Superior temporal gyrus (tissue), 1 donor: ENCODE results near the gene PPM1G.
"Not testable (repeated sequence)": the region's sequence is repeated elsewhere in the genome, so short reads cannot be mapped to it uniquely, and the experiment has no call there.

Experiments used
- DNase-seq: peaks from one replicate; pipeline ENCODE4 v3.0.0-alpha.2; 2016; ENCODE audit errors: extremely low spot score

The PPM1G gene, protein sequence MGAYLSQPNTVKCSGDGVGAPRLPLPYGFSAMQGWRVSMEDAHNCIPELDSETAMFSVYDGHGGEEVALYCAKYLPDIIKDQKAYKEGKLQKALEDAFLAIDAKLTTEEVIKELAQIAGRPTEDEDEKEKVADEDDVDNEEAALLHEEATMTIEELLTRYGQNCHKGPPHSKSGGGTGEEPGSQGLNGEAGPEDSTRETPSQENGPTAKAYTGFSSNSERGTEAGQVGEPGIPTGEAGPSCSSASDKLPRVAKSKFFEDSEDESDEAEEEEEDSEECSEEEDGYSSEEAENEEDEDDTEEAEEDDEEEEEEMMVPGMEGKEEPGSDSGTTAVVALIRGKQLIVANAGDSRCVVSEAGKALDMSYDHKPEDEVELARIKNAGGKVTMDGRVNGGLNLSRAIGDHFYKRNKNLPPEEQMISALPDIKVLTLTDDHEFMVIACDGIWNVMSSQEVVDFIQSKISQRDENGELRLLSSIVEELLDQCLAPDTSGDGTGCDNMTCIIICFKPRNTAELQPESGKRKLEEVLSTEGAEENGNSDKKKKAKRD

GRCh38 chr2:27409321-27410073 is at the start of gene PPM1G:
Gene PPM1G, minus strand, starts transcription at chr2:27409591. Its CDS starts 169 bp downstream, at chr2:27409422.
- peak; percentile 94 for DNase-seq

GRCh38 chr2:27453968-27454367 is 44.6 kb upstream of the PPM1G start:
- no peak for DNase-seq

GRCh38 chr2:27451095-27451494 is 41.7 kb upstream of the PPM1G start:
- no peak for DNase-seq

GRCh38 chr2:27448381-27448780 is 39.0 kb upstream of the PPM1G start:
- no peak for DNase-seq

- no peak for DNase-seq
Observed at GRCh38 chr2:27446057-27446456, 36.7 kb upstream of the PPM1G start.

DNA sequence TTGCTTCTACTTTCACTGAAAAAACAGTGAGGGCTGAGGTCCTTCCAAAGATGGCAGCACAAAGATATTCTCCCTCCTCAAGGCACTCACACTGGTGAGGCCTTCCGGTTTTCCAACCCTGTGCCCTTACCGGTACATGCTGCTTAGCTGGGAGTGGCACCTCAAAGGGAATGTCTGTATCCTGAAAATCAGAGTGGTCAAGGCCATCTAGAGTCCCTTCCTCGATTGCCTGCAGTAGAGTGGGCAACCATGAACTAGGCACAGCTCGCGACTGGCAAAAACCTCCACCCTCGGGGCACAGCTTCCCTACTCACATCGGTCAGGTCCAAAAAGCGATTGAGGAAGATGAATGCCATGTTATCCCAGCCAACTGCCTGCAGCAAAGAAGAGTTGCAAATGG is 36.2 kb upstream of the PPM1G start:
- no peak for DNase-seq

- no peak for DNase-seq
Observed at GRCh38 chr2:27445155-27445554, 35.8 kb upstream of the PPM1G start.

- no peak for DNase-seq
Observed at GRCh38 chr2:27442920-27443282, 33.5 kb upstream of the PPM1G start.

- no peak for DNase-seq
Observed at GRCh38 chr2:27441958-27442919, 32.8 kb upstream of the PPM1G start, which contains the start of gene KRTCAP3. Gene KRTCAP3, plus strand, starts transcription at chr2:27442381. Its CDS starts 32 bp downstream, at chr2:27442413.

DNA sequence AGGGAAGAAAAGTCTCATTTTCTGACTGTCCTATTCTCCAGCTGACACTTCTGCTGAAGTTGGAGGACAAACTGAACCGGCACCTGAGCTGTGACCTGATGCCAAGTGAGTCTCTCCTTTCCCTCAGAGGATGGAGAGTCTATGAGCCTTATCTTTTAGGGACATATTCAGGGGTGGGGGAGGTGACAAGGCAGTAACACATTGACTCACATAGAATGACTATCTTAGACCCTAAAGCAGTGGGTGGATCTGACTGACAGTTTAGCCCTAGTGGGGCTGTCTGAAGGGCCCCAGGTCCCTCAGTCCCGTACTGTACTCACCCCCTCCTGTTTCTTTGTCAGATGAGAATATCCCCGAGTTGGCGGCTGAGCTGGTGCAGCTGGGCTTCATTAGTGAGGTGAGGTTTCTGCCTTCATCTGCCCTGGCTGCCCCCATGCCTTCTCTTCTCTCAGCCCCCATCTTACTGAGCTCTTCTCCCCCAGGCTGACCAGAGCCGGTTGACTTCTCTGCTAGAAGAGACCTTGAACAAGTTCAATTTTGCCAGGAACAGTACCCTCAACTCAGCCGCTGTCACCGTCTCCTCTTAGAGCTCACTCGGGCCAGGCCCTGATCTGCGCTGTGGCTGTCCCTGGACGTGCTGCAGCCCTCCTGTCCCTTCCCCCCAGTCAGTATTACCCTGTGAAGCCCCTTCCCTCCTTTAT is 32.0 kb upstream of the PPM1G start:
- DNase-seq = no peak

- DNase-seq = no peak
Observed at GRCh38 chr2:27435628-27436027, 26.2 kb upstream of the PPM1G start.

DNA sequence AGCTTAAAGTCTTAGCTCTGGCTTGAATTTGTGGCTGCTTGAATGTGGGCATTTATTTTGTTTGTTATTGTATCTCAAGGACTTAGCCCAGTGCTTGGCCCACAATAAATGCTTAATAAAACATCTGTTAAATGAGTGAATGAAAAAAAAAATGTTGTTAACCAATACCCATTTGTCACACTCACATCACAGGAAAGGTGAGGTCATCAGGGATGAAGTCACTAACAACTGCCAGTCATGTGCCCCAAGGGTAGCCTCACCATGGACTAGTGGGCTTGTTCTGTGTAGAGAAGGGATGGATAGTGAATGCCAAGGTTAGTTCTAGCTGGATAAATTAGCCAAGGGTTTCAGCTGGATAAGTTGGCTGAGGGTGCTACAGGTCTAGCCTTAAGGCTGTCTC is 22.0 kb upstream of the PPM1G start:
- DNase-seq = no peak

DNA sequence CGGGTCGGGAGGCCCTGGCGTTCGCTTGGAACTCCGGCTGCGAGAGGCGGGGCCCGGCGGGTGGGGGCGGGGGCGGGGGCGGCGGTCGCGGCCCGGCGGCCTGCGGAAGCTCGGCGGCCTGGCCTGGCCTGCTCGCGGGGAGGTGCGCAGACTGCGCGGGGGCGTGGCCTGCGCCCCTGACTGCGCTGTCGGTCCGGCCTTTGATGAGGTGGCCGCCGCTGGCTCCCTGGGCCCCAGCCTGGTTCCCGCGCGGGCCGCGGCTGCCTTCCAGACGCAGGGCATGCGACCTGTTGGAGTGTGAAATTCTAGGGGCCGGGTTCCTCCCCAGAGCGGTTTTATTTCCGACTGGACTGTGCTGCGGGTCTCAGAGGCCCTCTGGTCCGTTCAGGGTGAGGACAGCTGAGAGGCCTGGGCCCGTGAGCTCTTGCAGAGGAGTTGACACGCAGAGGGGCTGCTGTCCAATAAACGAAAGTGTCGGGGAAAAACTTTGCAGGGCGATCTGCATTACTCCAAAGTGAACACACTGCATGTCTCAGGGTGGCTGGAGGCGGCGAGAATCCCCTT is 19.7 kb upstream of the PPM1G start:
- DNase-seq = peak; percentile 42

DNA sequence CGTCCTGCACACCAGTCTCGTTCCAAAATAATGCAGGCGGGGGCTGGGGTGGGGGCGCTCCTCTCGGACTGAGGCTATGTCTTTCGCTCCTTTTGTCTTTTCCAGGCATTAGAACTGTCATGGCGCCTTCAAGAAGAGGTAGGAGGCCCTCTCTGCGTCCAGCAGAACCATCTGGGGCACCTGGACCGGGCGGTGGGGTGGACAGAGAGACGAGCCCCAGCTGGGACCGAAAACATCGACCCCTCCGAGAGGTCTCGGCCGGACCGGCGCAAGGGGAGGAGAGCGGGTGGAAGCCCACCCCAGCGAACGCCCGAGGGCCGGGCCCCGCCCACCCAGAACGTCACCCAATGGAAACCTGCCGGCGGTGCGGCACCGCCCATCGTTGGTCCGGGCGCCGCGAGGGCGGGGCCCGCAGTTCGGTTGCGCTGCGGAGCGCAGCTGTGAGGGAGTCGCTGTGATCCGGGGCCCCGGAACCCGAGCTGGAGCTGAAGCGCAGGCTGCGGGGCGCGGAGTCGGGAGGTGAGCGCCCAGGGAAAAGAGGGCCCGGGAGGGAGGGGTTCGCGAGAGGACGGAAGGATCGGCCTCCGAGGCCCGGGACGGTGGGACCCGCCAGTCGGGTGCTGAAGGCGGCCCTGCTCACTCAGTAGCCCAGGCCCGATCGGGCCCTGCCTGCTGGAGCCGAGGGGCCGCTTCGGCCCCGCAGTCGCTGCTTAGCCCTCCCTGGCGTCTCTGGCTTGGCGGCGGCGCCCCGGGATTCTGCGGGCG is 19.0 kb upstream of the PPM1G start, which contains the start of gene NRBP1:
NRBP1 (plus strand) TSS at position 419 of the 765 bp plus-strand sequence. CDS start 4,643 bp downstream, outside the sequence.
- DNase-seq = peak; percentile 95

GRCh38 chr2:27427863-27428212 is 18.4 kb upstream of the PPM1G start:
- peak; percentile 62 for DNase-seq

DNA sequence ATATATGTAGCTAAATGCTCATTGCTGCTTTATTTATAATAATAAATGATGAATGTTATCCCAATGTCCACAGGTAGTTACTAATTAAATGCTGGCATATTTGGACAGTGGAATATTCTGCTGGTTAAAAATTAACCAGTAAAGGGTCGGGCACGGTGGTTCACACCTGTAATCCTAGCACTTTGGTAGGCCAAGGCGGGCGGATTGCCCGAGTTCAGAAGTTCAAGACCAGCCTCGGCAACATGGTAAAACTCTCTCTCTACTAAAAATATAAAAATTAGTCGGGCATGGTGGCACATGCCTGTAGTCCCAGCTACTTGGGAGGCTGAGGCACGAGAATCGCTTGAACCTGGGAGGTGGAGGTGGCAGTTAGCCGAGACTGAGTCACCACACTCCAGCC is 15.6 kb upstream of the PPM1G start:
- DNase-seq = not testable (repeated sequence)

DNA sequence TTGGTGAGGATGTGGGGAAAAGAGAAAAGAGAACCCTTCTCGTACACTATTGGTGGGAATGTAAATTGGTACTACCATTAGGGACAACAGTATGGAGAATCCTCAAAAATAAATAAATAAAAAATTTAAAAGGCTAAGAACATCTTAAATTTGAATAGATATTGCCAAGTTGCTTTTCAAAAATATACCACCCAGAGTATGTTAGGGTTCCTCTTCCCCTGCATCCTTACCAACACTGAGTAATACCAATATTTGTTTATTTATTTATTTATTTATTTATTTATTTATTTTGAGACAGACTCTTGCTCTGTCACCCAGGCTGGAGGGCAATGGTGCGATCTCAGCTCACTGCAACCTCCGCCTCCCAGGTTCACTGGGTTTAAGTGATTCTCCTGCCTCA is 13.6 kb upstream of the PPM1G start:
- DNase-seq = no peak

- no peak for DNase-seq
Observed at GRCh38 chr2:27421660-27422250, 12.4 kb upstream of the PPM1G start.

GRCh38 chr2:27420996-27421395 is 11.6 kb upstream of the PPM1G start:
- no peak for DNase-seq
